Measurements from ENCODE around the gene P2RY14. TPM values are rescaled to one million over a fixed set of nuclear protein-coding genes. Genes with fewer than 3 reads are reported as not detected.

The P2RY14 gene
- total and polyA plus RNA-seq, 10 of the 15 experiments (the other 5 are each of a cell fraction or from before 2014, with no cell fraction given), result 0.06 to 0.37 (median 0.28) TPM; not detected in 7

DNA sequence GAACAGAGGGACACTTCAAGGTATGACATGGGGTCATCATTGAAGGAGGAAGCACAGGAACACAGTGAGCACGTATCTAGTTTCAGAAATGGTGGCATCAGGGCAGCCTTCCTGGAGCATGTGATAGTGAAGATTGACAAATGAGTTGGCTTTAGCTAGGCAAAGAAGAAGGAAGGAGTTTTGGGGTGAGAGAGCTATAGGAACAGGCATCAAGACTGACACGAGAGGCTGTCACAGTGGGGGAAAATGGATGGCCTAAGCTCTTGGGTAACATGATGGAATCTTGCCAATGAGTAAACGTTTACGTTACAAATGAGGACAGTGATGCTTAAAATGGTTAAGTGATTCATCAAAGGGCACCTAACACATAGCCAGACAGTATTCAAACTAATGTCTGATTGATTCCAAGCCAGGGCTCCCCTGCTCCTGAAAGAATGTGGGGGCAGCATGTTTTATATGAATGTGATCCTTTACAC is 52.2 kb downstream of the P2RY14 start:
- DNase-seq (ENCODE audit: low read depth, low spot score), result no peak
- peaks cover 9% of the 10 kb centered on the region for H3K4me1 ChIP-seq (ENCODE audit: control insufficient read depth, insufficient read depth, low read length)
- no peak overlapping the region for H2AFZ ChIP-seq (ENCODE audit: control insufficient read depth, low read depth, low read length)
- WGBS (ENCODE audit: insufficient coverage, insufficient replicate concordance, low lambda C conversion rate, missing lambda C conversion rate), result 46% methylated on average over 4 of the region's 4 CpGs
- H3K9me3 ChIP-seq (replicated peaks; ENCODE audit: control insufficient read depth, insufficient read depth, low read length), result no peaks in the 10 kb centered on the region
- ChIA-PET POLR2A (no interaction called here), RAD21 (ENCODE audit: unreplicated experiment) (interaction anchor here (1.2 to 3.5 kb wide), 3 partner anchors 53 to 67 kb away, joined by 3 to 50 read pairs (median 18); partner anchors contain the start of gene P2RY14), SMC1A (ENCODE audit: uncharacterized antibody, unreplicated experiment) (interaction anchor here (1.0 to 7.6 kb wide), 9 partner anchors 9 to 60 kb away, joined by 3 to 98 read pairs (median 6); partner anchors contain the start of genes GPR171 and P2RY14), CTCF (interaction anchor here (1.2 to 8.7 kb wide), 8 partner anchors 14 to 612 kb away, joined by 4 to 182 read pairs (median 20); partner anchors contain the start of gene P2RY14)
- no peak overlapping the region for H3K4me3 ChIP-seq
- no peaks in the 10 kb centered on the region for H3K79me2 ChIP-seq (ENCODE audit: control insufficient read depth, insufficient read depth, low read length)
- H3K27ac ChIP-seq (ENCODE audit: control insufficient read depth, insufficient read depth), result no peak overlapping the region
- no TSS peak for BruUV-seq (replicated peaks)
- no peaks in the 10 kb centered on the region for H3K27me3 ChIP-seq (replicated peaks in 1 of 2; ENCODE audit: control insufficient read depth in 2 of 2, insufficient read depth in 2 of 2, low read length in 1 of 2)
- H3K36me3 ChIP-seq (ENCODE audit: control insufficient read depth in 2 of 2, insufficient read depth in 2 of 2, low read length in 1 of 2), result no peaks in the 10 kb centered on the region
- TF ChIP-seq TARDBP (IDR thresholded peaks at IDR 0.05; ENCODE audit: borderline replicate concordance) (no peak), POU2F2 (IDR thresholded peaks at IDR 0.05; ENCODE audit: borderline replicate concordance, low read depth, low read length) (no peak), SMARCA5 (IDR thresholded peaks at IDR 0.05) (no peak), CHD2 (IDR thresholded peaks at IDR 0.05; ENCODE audit: borderline replicate concordance, low read depth, low read length) (no peak), SPI1 (IDR thresholded peaks at IDR 0.05; ENCODE audit: borderline replicate concordance, insufficient read depth, low read depth, low read length) (no peak), MLLT1 (IDR thresholded peaks at IDR 0.05) (no peak), RCOR1 (conservative IDR thresholded peaks at IDR 0.05; ENCODE audit: low read depth, low read length) (no peak), HCFC1 (IDR thresholded peaks at IDR 0.05; ENCODE audit: low read length) (no peak), CBX5 (IDR thresholded peaks at IDR 0.05; ENCODE audit: low read depth) (no peak), ATF2 (IDR thresholded peaks at IDR 0.05; ENCODE audit: low read length) (no peak), PRDM15 (CRISPR knock-in tag; IDR thresholded peaks at IDR 0.05) (no peak), TCF7 (IDR thresholded peaks at IDR 0.05; ENCODE audit: borderline replicate concordance) (no peak), NBN (IDR thresholded peaks at IDR 0.05) (no peak), BACH1 (IDR thresholded peaks at IDR 0.05; ENCODE audit: borderline replicate concordance) (no peak), EGR1 (IDR thresholded peaks at IDR 0.05; ENCODE audit: borderline replicate concordance in 1 of 2, low read depth in 2 of 2, low read length in 2 of 2) (no peak), ZNF24 (IDR thresholded peaks at IDR 0.05) (no peak)
- no peaks in the 10 kb centered on the region for H4K20me1 ChIP-seq (ENCODE audit: control insufficient read depth, insufficient read depth)
- no peak overlapping the region for H3K4me2 ChIP-seq (ENCODE audit: control insufficient read depth, insufficient read depth)
- intact Hi-C loops (cut with micrococcal nuclease; ENCODE audit: unreplicated experiment), result no loop called here
- no peak for ATAC-seq
- in situ Hi-C loops (cut with MboI), result loop anchor here (5.0 kb wide), 2 partner anchors 51 to 59 kb away; partner anchors contain the start of gene P2RY14
- no peak overlapping the region for H3K9ac ChIP-seq (ENCODE audit: control insufficient read depth, insufficient read depth, low read length)
- no peak for FAIRE-seq

All from GM12878 (cell line).